ENCODE results near the gene ACOT7.
"Not testable (repeated sequence)": the region's sequence is repeated elsewhere in the genome, so short reads cannot be mapped to it uniquely, and the experiment has no call there.

The ACOT7 gene

GRCh38 chr1:6235296-6235677 lies 158.3 kb downstream of the ACOT7 start:
- no peak for DNase-seq (ENCODE audit: low spot score)

GRCh38 chr1:6234502-6235295 lies 158.9 kb downstream of the ACOT7 start:
- no peak for DNase-seq (ENCODE audit: low spot score)

DNA sequence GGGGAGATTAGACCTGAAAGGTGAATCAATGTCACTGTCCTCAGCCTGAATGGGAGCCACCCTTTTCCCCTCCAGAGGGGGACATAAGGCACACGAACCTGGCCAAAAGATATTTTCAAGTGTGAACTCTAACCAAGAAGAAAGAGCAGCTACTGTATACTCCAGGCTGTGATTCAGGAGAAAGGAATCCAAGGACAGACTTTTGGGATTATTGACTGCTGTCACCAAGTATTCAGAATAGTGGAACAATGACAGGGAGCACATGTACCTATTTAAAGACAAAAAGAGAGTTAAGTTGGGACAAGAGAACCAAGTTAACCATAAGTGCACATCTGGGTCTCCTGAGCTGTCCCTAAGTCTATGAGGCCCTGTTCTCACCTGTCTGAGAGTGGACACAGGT lies 160.2 kb downstream of the ACOT7 start:
- no peak for DNase-seq (ENCODE audit: low spot score)

GRCh38 chr1:6225651-6226050 lies 167.9 kb downstream of the ACOT7 start:
- DNase-seq (ENCODE audit: low spot score): no peak

DNA sequence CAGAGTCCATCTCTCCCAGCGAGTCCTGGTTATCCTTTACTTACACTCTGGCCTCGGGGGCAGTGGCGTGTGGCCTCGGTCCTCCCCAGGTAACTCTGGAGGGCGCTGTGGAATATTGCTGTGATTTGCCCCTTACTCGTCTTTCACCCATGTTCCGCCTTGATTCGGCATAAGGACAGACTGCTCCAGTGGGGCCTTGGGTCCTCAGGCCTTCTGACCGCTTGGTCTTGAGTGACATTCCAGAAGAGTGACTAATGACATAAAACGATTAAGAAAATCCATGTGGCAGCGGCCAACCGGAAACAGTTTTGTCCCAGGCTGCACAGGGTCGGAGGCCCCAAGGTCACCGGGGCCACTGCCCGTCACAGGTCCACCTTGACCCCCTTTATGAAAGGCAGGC lies 168.8 kb downstream of the ACOT7 start:
- DNase-seq (ENCODE audit: low spot score): no peak

GRCh38 chr1:6223617-6224016 lies 169.9 kb downstream of the ACOT7 start:
- no peak for DNase-seq (ENCODE audit: low spot score)

- DNase-seq (ENCODE audit: low spot score): peak; percentile 56
These were observed 170.9 kb downstream of the ACOT7 start for GRCh38 chr1:6222636-6223035.

GRCh38 chr1:6221210-6221784 lies 172.3 kb downstream of the ACOT7 start:
- no peak for DNase-seq (ENCODE audit: low spot score)

GRCh38 chr1:6220236-6220635 lies 173.3 kb downstream of the ACOT7 start:
- no peak for DNase-seq (ENCODE audit: low spot score)

DNA sequence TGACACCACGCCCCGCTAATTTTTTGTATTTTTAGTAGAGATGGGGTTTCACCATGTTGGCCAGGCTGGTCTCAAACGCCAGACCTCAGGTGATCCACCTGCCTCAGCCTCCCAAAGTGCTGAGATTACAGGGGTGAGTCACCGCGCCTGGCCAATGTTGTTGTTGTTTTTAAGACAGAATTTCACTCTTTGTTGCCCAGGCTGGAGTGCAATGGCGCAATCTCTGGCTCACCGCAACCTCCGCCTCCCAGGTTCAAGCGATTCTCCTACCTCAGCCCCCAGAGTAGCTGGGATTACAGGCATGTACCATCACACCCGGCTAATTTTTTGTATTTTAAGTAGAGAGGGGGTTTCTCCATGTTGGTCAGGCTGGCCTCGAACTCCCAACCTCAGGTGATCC lies 173.9 kb downstream of the ACOT7 start:
- DNase-seq (ENCODE audit: low spot score): not testable (repeated sequence)

- DNase-seq (ENCODE audit: low spot score): no peak
These were observed 175.0 kb downstream of the ACOT7 start for GRCh38 chr1:6218375-6219164.

Data from AG08396 (cell line).